Cardiac muscle cell (in vitro differentiated cells and primary cell): Measurements from ENCODE around the gene DNAH11. TPM values are rescaled to one million over a fixed set of nuclear protein-coding genes. Genes with fewer than 3 reads are reported as not detected.

Source experiments
- DNase-seq, 2 donors: peaks; one replicate each; pipeline versions ENCODE4 v3.0.0 to v3.0.0-alpha.2; 2010 to 2017; ENCODE audit warnings: low read depth in 1 of 2, low spot score in 1 of 2
- H3K27ac ChIP-seq: fragments of 200-600 bp; sonication (generic); 2 replicates; pipeline ENCODE4 v1.5.1; 2016
- H3K27me3 ChIP-seq: fragments of 200-600 bp; sonication (generic); 2 replicates; pipeline ENCODE4 v1.6.0; 2016; ENCODE audit warnings: control low read depth
- H3K36me3 ChIP-seq: fragments of 200-600 bp; sonication (generic); 2 replicates; pipeline ENCODE4 v1.5.1; 2016; ENCODE audit warnings: control low read depth
- H3K4me1 ChIP-seq: fragments of 200-600 bp; sonication (generic); 2 replicates; pipeline ENCODE4 v1.8.1; 2017; ENCODE audit warnings: low read depth, mild to moderate bottlenecking, mixed run types
- H3K4me3 ChIP-seq: fragments of 200-600 bp; sonication (generic); 2 replicates; pipeline ENCODE4 v1.5.1; 2016; ENCODE audit warnings: mild to moderate bottlenecking
- H3K9me3 ChIP-seq: fragments of 200-600 bp; sonication (generic); 2 replicates; pipeline ENCODE4 v1.5.1; 2017; ENCODE audit warnings: low read depth, mild to moderate bottlenecking, control low read depth
- polyA plus RNA-seq: library from polyadenylated mRNA; unstranded; fragments of >200 nt; fragmentation: Nextera tagmentation; extraction: Ambion mirVana; gene quantifications from 2 replicates; pipeline ENCODE4 v1.2.1, GENCODE V29; 2016
- total RNA-seq: library from RNA; depleted of rRNA; stranded (reverse); fragments of >200 nt; gene quantifications from 2 replicates; pipeline ENCODE4 v1.2.3, GENCODE V29; 2016
- TF ChIP-seq, protein P1 (sequence below): IDR thresholded peaks from 2 replicates; pipeline ENCODE4 v1.5.1; 2012; ENCODE audit warnings: low read depth, mild to moderate bottlenecking, low read length

Gene DNAH11
- total and polyA plus RNA-seq, 2 experiments from 2014 or later: 0.60 to 1.9 TPM

- DNase-seq: no peak
- TF ChIP-seq, protein P1, sequence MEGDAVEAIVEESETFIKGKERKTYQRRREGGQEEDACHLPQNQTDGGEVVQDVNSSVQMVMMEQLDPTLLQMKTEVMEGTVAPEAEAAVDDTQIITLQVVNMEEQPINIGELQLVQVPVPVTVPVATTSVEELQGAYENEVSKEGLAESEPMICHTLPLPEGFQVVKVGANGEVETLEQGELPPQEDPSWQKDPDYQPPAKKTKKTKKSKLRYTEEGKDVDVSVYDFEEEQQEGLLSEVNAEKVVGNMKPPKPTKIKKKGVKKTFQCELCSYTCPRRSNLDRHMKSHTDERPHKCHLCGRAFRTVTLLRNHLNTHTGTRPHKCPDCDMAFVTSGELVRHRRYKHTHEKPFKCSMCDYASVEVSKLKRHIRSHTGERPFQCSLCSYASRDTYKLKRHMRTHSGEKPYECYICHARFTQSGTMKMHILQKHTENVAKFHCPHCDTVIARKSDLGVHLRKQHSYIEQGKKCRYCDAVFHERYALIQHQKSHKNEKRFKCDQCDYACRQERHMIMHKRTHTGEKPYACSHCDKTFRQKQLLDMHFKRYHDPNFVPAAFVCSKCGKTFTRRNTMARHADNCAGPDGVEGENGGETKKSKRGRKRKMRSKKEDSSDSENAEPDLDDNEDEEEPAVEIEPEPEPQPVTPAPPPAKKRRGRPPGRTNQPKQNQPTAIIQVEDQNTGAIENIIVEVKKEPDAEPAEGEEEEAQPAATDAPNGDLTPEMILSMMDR: no peak
- Histone ChIP-seq H3K36me3 (no peaks in the 10 kb centered on the region), H3K4me3 (no peak overlapping the region), H3K4me1 (peaks cover 5% of the 10 kb centered on the region), H3K9me3 (no peaks in the 10 kb centered on the region), H3K27me3 (no peaks in the 10 kb centered on the region), H3K27ac (no peak overlapping the region)
Measured at GRCh38 chr7:21934808-21935207, 392.0 kb downstream of the DNAH11 start.

DNA sequence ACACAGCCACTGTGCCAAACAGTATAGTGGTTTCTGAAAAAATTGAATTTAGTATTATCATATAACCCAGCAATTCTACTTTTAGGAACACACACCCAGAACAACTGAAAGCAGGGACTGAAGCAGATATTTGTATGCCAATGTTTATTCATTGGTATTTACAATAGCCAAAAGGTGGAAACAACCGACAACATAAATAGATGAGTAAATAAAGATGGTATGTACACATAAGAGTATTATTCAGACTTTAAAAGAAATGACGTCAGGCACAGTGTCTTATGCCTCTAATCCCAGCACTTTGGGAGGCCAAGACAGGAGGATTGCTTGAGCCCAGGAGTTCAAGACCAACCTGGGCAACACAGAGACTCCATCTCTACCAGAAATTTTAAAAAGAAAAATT lies 395.6 kb downstream of the DNAH11 start:
- no peaks in the 10 kb centered on the region for H3K9me3 ChIP-seq
- H3K27me3 ChIP-seq: no peaks in the 10 kb centered on the region
- no peak overlapping the region for H3K27ac ChIP-seq
- DNase-seq: no peak
- H3K36me3 ChIP-seq: no peaks in the 10 kb centered on the region
- no peak overlapping the region for H3K4me3 ChIP-seq
- peaks cover 33% of the 10 kb centered on the region for H3K4me1 ChIP-seq
- TF ChIP-seq, protein P1: no peak

GRCh38 chr7:21939136-21939857 lies 396.5 kb downstream of the DNAH11 start:
- Histone ChIP-seq H3K27ac (no peak overlapping the region), H3K4me3 (no peak overlapping the region), H3K9me3 (no peaks in the 10 kb centered on the region)

GRCh38 chr7:21939858-21940372 lies 397.1 kb downstream of the DNAH11 start:
- Histone ChIP-seq H3K27me3 (no peaks in the 10 kb centered on the region), H3K36me3 (no peaks in the 10 kb centered on the region), H3K4me3 (no peak overlapping the region), H3K27ac (no peak overlapping the region), H3K4me1 (peaks cover 37% of the 10 kb centered on the region), H3K9me3 (no peaks in the 10 kb centered on the region)
- TF ChIP-seq, protein P1: no peak
- DNase-seq: no peak

More at GRCh38 chr7:21939136-21939857, 396.5 kb downstream of the DNAH11 start:
- H3K4me1 ChIP-seq: peaks cover 37% of the 10 kb centered on the region
- peak; percentile 35 to 69 for DNase-seq
- H3K36me3 ChIP-seq: no peaks in the 10 kb centered on the region
- TF ChIP-seq, protein P1: no peak
- no peaks in the 10 kb centered on the region for H3K27me3 ChIP-seq

GRCh38 chr7:21941611-21942141 lies 398.8 kb downstream of the DNAH11 start:
- H3K27ac ChIP-seq: no peak overlapping the region
- DNase-seq: peak in 1 of 2 donors; percentile 51
- H3K4me1 ChIP-seq: peaks cover 37% of the 10 kb centered on the region
- no peaks in the 10 kb centered on the region for H3K9me3 ChIP-seq
- H3K36me3 ChIP-seq: no peaks in the 10 kb centered on the region
- H3K4me3 ChIP-seq: no peak overlapping the region
- TF ChIP-seq, protein P1: no peak
- H3K27me3 ChIP-seq: no peaks in the 10 kb centered on the region
